HAP-1 (cell line): Measurements from ENCODE around the gene PPIB.
"Not testable (repeated sequence)": the region's sequence is repeated elsewhere in the genome, so short reads cannot be mapped to it uniquely, and the experiment has no call there.

Source experiments
- DNase-seq, 2 experiments: peaks; one replicate each; pipeline ENCODE4 v3.0.0-alpha.2; 2016 to 2020; ENCODE audit warnings: low spot score in 2 of 2
- H3K27me3 ChIP-seq: fragments of 250-450 bp; sonication (Bioruptor Pico); 2 replicates; pipeline ENCODE4 v1.5.1; 2020; ENCODE audit warnings: low read depth, mild to moderate bottlenecking, moderate library complexity
- H3K36me3 ChIP-seq: fragments of 250-450 bp; sonication (Bioruptor Pico); replicated peaks from 2 replicates; pipeline ENCODE4 v1.5.1; 2020; ENCODE audit warnings: mild to moderate bottlenecking
- H3K4me1 ChIP-seq: fragments of 250-450 bp; sonication (Bioruptor Pico); 2 replicates; pipeline ENCODE4 v1.5.1; 2020; ENCODE audit warnings: mild to moderate bottlenecking
- H3K4me3 ChIP-seq: fragments of 250-450 bp; sonication (Bioruptor Pico); 2 replicates; pipeline ENCODE4 v1.5.1; 2020; ENCODE audit warnings: mild to moderate bottlenecking, moderate library complexity
- H3K9me3 ChIP-seq: fragments of 250-450 bp; sonication (Bioruptor Pico); 2 replicates; pipeline ENCODE4 v1.5.1; 2020; ENCODE audit warnings: mild to moderate bottlenecking, moderate library complexity
- in situ Hi-C: fragments of 300-500 bp; cut with MboI; formaldehyde crosslinking; loops from 3 replicates; pipeline ENCODE4 v1.14.3; 2020; ENCODE audit warnings: low sequenced_read_pairs, inconsistent platforms, mixed read lengths

The PPIB gene

DNA sequence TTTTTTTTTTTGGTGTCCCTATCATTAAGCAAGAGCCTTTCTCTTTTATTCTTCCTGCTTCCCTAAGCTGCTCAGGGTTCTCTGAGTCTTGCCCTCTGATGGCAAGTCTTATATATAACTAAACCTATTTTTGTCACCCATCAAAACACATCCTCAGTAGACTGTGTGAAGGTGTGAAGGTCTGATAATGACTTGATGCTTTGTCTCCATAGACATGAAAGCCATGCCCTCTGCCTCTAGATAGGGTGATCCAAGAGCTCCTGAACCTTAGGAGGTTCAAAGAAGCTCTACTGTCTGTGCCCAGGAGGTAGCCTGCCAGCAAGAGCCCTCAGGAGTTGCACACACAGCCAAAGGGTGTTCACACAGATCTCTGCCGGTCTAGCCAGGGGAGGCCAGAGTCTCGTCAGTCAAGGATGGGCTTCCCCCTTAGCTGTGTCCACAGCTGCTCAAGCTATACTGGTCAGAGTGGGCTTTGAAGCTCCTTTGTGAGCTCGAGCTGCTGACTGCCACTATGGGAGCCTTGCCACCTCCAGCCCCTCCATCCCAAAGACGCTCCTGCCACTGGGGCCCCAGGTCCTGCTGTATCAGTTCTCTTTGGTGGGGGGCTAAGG lies 24.4 kb downstream of the PPIB start:
- in situ Hi-C loops: no loop called here
- Histone ChIP-seq H3K4me1 (no peaks in the 10 kb centered on the region), H3K36me3 (peaks cover 51% of the 10 kb centered on the region), H3K9me3 (no peaks in the 10 kb centered on the region), H3K4me3 (no peak overlapping the region), H3K27me3 (no peaks in the 10 kb centered on the region)
- DNase-seq: no peak

GRCh38 chr15:64137226-64137833 lies 25.5 kb downstream of the PPIB start:
- in situ Hi-C loops: no loop called here
- Histone ChIP-seq H3K4me3 (no peak overlapping the region), H3K36me3 (peaks cover 61% of the 10 kb centered on the region), H3K9me3 (no peaks in the 10 kb centered on the region), H3K27me3 (no peaks in the 10 kb centered on the region), H3K4me1 (no peaks in the 10 kb centered on the region)
- DNase-seq: no peak

- Histone ChIP-seq H3K9me3 (no peaks in the 10 kb centered on the region), H3K4me3 (no peak overlapping the region), H3K36me3 (peaks cover 69% of the 10 kb centered on the region), H3K27me3 (no peaks in the 10 kb centered on the region), H3K4me1 (no peaks in the 10 kb centered on the region)
- no peak for DNase-seq
- in situ Hi-C loops: no loop called here
Measured at GRCh38 chr15:64136347-64136746, 26.5 kb downstream of the PPIB start.

GRCh38 chr15:64134345-64134829 lies 28.4 kb downstream of the PPIB start:
- Histone ChIP-seq H3K4me3 (no peak overlapping the region), H3K27me3 (no peaks in the 10 kb centered on the region), H3K36me3 (peaks cover 88% of the 10 kb centered on the region), H3K9me3 (no peaks in the 10 kb centered on the region), H3K4me1 (no peaks in the 10 kb centered on the region)
- in situ Hi-C loops: no loop called here
- no peak for DNase-seq

- Histone ChIP-seq H3K4me1 (no peaks in the 10 kb centered on the region), H3K9me3 (no peaks in the 10 kb centered on the region), H3K27me3 (no peaks in the 10 kb centered on the region), H3K4me3 (no peak overlapping the region), H3K36me3 (peaks cover 93% of the 10 kb centered on the region)
- DNase-seq: no peak
- in situ Hi-C loops: no loop called here
Measured at GRCh38 chr15:64133623-64134344, 29.0 kb downstream of the PPIB start.

DNA sequence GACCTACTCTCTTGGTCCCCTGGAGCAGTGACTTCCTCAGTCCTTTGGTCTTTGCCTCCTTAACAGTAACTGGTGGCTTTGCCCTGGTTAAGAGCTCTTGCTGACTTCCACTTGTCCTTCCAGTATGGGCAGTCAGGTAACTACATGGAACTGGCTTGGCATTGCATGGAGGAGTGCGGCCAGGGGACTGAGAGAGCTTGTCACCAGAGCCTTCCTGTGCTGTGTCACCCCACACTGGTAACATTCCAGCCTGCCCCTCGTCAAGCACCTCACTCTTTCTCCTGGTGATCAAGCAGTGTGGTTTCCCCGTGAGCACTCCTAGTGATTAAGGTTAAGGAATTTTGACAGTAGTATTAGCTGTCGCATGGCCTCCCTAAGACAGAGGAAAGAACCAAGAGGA lies 30.6 kb downstream of the PPIB start:
- in situ Hi-C loops: no loop called here
- DNase-seq: no peak
- H3K36me3 ChIP-seq: peaks cover 96% of the 10 kb centered on the region
- no peaks in the 10 kb centered on the region for H3K9me3 ChIP-seq
- no peak overlapping the region for H3K4me3 ChIP-seq
- H3K4me1 ChIP-seq: no peaks in the 10 kb centered on the region
- no peaks in the 10 kb centered on the region for H3K27me3 ChIP-seq

DNA sequence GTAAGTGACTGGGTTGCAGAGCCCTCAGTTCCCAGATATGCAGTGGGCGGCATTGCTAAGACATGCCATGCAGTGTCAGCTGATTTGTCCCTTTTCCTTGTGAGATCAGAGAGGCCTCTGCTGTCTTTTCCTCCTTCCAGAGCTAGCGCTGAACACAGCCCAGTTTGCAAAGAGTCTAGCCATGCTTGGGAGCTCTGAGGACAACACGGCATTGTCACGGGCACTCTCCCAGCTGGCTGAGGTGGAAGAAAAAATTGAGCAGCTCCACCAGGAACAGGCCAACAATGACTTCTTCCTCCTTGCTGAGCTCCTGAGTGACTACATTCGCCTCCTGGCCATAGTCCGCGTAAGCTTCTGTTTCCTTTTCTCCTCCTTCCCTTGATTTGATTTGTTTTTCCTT lies 31.3 kb downstream of the PPIB start:
- H3K9me3 ChIP-seq: no peaks in the 10 kb centered on the region
- DNase-seq: no peak
- peaks cover 96% of the 10 kb centered on the region for H3K36me3 ChIP-seq
- no peak overlapping the region for H3K4me3 ChIP-seq
- no peaks in the 10 kb centered on the region for H3K4me1 ChIP-seq
- H3K27me3 ChIP-seq: no peaks in the 10 kb centered on the region
- in situ Hi-C loops: no loop called here

GRCh38 chr15:64130159-64130558 lies 32.7 kb downstream of the PPIB start:
- no peaks in the 10 kb centered on the region for H3K4me1 ChIP-seq
- in situ Hi-C loops: no loop called here
- no peaks in the 10 kb centered on the region for H3K27me3 ChIP-seq
- H3K9me3 ChIP-seq: no peaks in the 10 kb centered on the region
- DNase-seq: no peak
- no peak overlapping the region for H3K4me3 ChIP-seq
- peaks cover 93% of the 10 kb centered on the region for H3K36me3 ChIP-seq

DNA sequence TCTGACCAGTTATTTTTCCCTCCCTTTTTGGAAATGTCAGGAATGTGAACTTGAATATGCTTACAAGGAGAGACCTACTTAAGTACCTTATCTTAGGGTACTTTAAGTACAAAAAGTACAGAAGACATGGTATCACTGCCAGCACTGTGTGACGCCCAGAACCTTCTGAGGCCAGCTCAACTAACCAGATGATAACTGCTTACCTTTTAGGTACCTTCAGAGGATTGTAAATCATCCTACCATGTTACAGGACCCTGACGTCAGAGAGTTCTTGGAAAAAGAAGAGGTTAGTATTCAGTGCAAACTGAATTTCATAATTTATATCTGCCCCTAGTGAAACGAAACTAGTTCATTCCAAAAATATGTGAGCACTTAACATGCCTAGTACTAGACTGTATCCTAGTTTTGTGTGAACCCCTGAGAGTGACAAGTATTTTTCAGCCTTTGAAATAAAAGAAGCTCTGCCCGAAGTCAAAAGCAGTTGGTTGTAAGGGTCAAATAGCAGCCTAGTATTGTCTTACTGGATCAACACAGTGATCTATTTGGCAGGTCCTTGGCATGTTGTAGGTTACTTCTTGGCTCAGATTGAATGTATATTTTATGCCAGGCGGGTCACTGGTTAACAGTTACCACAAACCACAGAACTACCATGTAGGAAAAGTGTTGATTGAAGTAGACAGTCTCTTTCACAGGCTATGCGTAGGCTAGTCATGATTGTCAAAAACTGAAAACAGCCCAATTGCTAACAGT lies 35.1 kb downstream of the PPIB start:
- DNase-seq: no peak
- peaks cover 87% of the 10 kb centered on the region for H3K36me3 ChIP-seq
- no peak overlapping the region for H3K4me3 ChIP-seq
- no peaks in the 10 kb centered on the region for H3K27me3 ChIP-seq
- H3K4me1 ChIP-seq: no peaks in the 10 kb centered on the region
- in situ Hi-C loops: no loop called here
- no peaks in the 10 kb centered on the region for H3K9me3 ChIP-seq

DNA sequence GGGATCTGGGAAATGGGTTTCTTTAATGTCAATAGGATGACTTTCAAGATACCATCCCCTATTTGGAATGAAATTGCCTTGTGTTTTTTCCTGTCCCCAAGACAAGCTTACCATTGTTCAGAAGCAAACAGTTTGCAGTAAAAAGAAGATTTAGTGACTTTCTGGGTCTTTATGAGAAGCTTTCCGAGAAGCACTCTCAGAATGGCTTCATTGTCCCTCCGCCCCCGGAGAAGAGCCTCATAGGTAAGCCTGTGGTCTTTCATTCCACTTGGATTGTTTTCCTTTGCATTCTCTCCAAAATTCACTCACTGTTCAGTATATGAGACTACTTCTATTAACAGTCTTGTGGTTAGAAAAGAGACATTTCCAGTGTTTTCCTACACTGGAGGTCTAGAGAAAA lies 36.8 kb downstream of the PPIB start:
- Histone ChIP-seq H3K4me3 (no peak overlapping the region), H3K27me3 (no peaks in the 10 kb centered on the region), H3K9me3 (no peaks in the 10 kb centered on the region), H3K36me3 (peaks cover 84% of the 10 kb centered on the region), H3K4me1 (no peaks in the 10 kb centered on the region)
- in situ Hi-C loops: no loop called here
- DNase-seq: no peak

GRCh38 chr15:64122936-64123351 lies 39.9 kb downstream of the PPIB start:
- no peak overlapping the region for H3K4me3 ChIP-seq
- no peaks in the 10 kb centered on the region for H3K4me1 ChIP-seq
- no peak for DNase-seq
- H3K36me3 ChIP-seq: peaks cover 76% of the 10 kb centered on the region
- H3K27me3 ChIP-seq: no peaks in the 10 kb centered on the region
- in situ Hi-C loops: no loop called here
- H3K9me3 ChIP-seq: no peaks in the 10 kb centered on the region

DNA sequence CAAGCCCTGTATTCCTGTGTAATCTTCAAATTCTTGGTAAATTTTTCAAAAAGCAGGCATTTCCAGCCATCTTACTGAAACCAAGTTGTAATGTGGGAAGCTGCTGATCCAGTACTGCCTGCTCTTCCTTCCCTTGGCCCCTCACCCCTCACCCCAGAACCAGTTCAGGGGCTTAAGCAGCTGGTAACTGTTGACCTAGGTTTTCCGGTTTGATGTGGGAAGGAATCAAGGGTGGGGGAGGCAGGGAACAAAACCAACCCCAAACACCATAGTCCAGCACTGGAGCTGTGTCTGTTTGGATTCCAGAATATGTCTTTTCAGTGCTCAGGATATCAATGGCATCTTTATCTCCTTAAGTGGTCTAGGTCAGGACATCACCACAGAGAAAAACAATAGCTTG lies 40.4 kb downstream of the PPIB start:
- no peak for DNase-seq
- H3K36me3 ChIP-seq: peaks cover 76% of the 10 kb centered on the region
- in situ Hi-C loops: no loop called here
- no peaks in the 10 kb centered on the region for H3K9me3 ChIP-seq
- H3K4me3 ChIP-seq: no peak overlapping the region
- no peaks in the 10 kb centered on the region for H3K4me1 ChIP-seq
- H3K27me3 ChIP-seq: no peaks in the 10 kb centered on the region

DNA sequence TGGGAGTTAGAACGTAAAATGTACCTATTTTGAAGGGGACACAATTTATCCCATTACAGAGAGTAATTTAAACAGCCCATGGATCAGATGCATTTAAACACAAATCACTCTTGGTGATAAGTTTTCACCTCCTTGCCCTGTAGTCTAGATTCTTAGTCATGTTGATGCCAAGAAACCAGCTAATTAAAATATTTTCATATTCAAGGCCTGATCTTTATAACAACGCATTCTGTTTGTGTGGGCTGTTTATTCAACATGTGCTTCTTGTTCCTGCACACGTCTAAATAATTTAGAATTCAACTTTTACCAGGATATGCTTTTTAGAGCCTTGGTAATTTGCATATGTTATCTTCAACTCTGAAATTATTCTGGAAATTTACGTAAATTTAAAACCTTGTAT lies 41.2 kb downstream of the PPIB start:
- Histone ChIP-seq H3K36me3 (peaks cover 68% of the 10 kb centered on the region), H3K27me3 (no peaks in the 10 kb centered on the region), H3K4me1 (no peaks in the 10 kb centered on the region), H3K4me3 (no peak overlapping the region), H3K9me3 (no peaks in the 10 kb centered on the region)
- no peak for DNase-seq
- in situ Hi-C loops: no loop called here

DNA sequence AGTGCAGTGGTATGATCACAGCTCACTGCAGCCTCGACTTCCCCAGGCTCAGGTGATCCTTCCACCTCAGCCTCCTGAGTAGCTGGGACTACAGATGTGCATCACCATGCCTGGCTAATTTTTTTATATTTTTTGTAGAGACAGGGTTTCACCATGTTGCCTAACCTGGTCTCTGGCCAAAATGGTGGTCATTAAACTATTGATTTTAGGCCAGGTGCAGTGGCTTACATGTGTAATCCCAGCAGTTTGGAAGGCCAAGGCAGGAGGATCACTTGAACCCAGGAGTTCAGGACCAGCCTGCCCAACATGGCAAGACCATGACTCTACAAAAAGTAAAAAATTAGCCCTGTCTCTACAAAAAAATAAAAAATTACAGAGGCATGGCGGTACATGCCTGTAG lies 42.5 kb downstream of the PPIB start:
- H3K9me3 ChIP-seq, in situ Hi-C loops, H3K27me3 ChIP-seq, DNase-seq, H3K4me3 ChIP-seq, H3K4me1 ChIP-seq: not testable (repeated sequence)
- peaks cover 64% of the 10 kb centered on the region for H3K36me3 ChIP-seq
